Measurements from ENCODE around the gene ESYT3.

- TF ChIP-seq CTCF (conservative IDR thresholded peaks at IDR 0.05; ENCODE audit: low read length) (no peak), EZH2phosphoT487 (IDR thresholded peaks at IDR 0.05; ENCODE audit: borderline replicate concordance, low read depth, low read length) (no peak)
Observed at GRCh38 chr3:138394686-138395085, 39.7 kb upstream of the ESYT3 start.

Data from OCI-LY7 (cell line).